ENCODE data around the gene PAX8.

The PAX8 gene

GRCh38 chr2:113228991-113229716, 49.6 kb downstream of the PAX8 start:
- no peak for DNase-seq
- intact Hi-C loops (cut with DNase I): no loop called here

- intact Hi-C loops (cut with DNase I): no loop called here
- DNase-seq: no peak
Observed at GRCh38 chr2:113228351-113228750, 50.4 kb downstream of the PAX8 start.

- intact Hi-C loops (cut with DNase I): no loop called here
Observed at GRCh38 chr2:113227698-113228097, 51.0 kb downstream of the PAX8 start.

GRCh38 chr2:113227290-113227689, 51.4 kb downstream of the PAX8 start:
- no peak for DNase-seq
- intact Hi-C loops (cut with DNase I): no loop called here

More at GRCh38 chr2:113227698-113228097, 51.0 kb downstream of the PAX8 start:
- DNase-seq: no peak

- DNase-seq: no peak
- intact Hi-C loops (cut with DNase I): no loop called here
Observed at GRCh38 chr2:113226462-113226861, 52.3 kb downstream of the PAX8 start.

GRCh38 chr2:113225263-113226259, 53.2 kb downstream of the PAX8 start:
- intact Hi-C loops (cut with DNase I): no loop called here
- DNase-seq: peak in 36 of 42 donors; percentile 28 to 85 (median 56)

- DNase-seq: no peak
- intact Hi-C loops (cut with DNase I): no loop called here
Observed at GRCh38 chr2:113224647-113225236, 54.0 kb downstream of the PAX8 start.

GRCh38 chr2:113223813-113224212, 54.9 kb downstream of the PAX8 start:
- DNase-seq: no peak
- intact Hi-C loops (cut with DNase I): no loop called here

- intact Hi-C loops (cut with DNase I): no loop called here
- no peak for DNase-seq
Observed at GRCh38 chr2:113221846-113222245, 56.9 kb downstream of the PAX8 start.

- intact Hi-C loops (cut with DNase I): no loop called here
Observed at GRCh38 chr2:113220970-113221708, 57.6 kb downstream of the PAX8 start.

GRCh38 chr2:113219889-113220641, 58.7 kb downstream of the PAX8 start:
- no peak for DNase-seq
- intact Hi-C loops (cut with DNase I): no loop called here

More at GRCh38 chr2:113220970-113221708, 57.6 kb downstream of the PAX8 start:
- no peak for DNase-seq

- DNase-seq: no peak
- intact Hi-C loops (cut with DNase I): no loop called here
Observed at GRCh38 chr2:113219525-113219888, 59.2 kb downstream of the PAX8 start.

- intact Hi-C loops (cut with DNase I): no loop called here
- no peak for DNase-seq
Observed at GRCh38 chr2:113219092-113219441, 59.7 kb downstream of the PAX8 start.

- intact Hi-C loops (cut with DNase I): no loop called here
- DNase-seq: peak in 9 of 42 donors; percentile 29 to 52 (median 47)
Observed at GRCh38 chr2:113218283-113219091, 60.2 kb downstream of the PAX8 start.

GRCh38 chr2:113217455-113218282, 61.1 kb downstream of the PAX8 start:
- no peak for DNase-seq
- intact Hi-C loops (cut with DNase I): no loop called here

- intact Hi-C loops (cut with DNase I): no loop called here
- DNase-seq: no peak
Observed at GRCh38 chr2:113216891-113217454, 61.7 kb downstream of the PAX8 start.
